Spleen (tissue), 11 donors: ENCODE measurements around the gene CCDC197. TPM values are rescaled to one million over a fixed set of nuclear protein-coding genes. Genes with fewer than 3 reads are reported as not detected.

Experiments used
- DNase-seq: peaks from one replicate; pipeline ENCODE4 v3.0.0-alpha.2; 2020
- H3K27ac ChIP-seq, 8 donors: fragments of 200-600 bp; sonication (generic) in 7 of 8; 1 replicate in 4 of 8; 2 replicates in 4 of 8; pipeline versions ENCODE4 v1.5.0 to v1.8.0; 2016 to 2021; ENCODE audit warnings: inconsistent platforms in 4 of 8, mild to moderate bottlenecking in 4 of 8, moderate library complexity in 1 of 8
- H3K27me3 ChIP-seq, 7 donors: fragments of 200-600 bp; sonication (generic) in 6 of 7; replicated peaks in 1 of 7; 1 replicate in 4 of 7; 2 replicates in 3 of 7; pipeline versions ENCODE4 v1.5.0 to v1.8.0; 2016 to 2021; ENCODE audit warnings: inconsistent platforms in 3 of 7, mild to moderate bottlenecking in 1 of 7
- H3K36me3 ChIP-seq, 6 donors: fragments of 200-600 bp; sonication (generic) in 5 of 6; 1 replicate in 4 of 6; 2 replicates in 2 of 6; pipeline versions ENCODE4 v1.5.0 to v1.8.0; 2016 to 2021; ENCODE audit warnings: inconsistent platforms in 2 of 6
- H3K4me1 ChIP-seq, 6 donors: fragments of 200-600 bp; sonication (generic) in 5 of 6; 1 replicate in 3 of 6; 2 replicates in 3 of 6; pipeline versions ENCODE4 v1.5.0 to v1.8.0; 2016 to 2021; ENCODE audit warnings: inconsistent platforms in 3 of 6
- H3K4me3 ChIP-seq, 8 donors: fragments of 200-600 bp; sonication (generic) in 7 of 8; 1 replicate in 4 of 8; 2 replicates in 4 of 8; pipeline versions ENCODE4 v1.5.0 to v1.8.0; 2016 to 2021; ENCODE audit warnings: inconsistent platforms in 4 of 8, mild to moderate bottlenecking in 4 of 8, moderate library complexity in 2 of 8
- H3K9me3 ChIP-seq, 8 donors: fragments of 200-600 bp; sonication (generic) in 7 of 8; 1 replicate in 4 of 8; 2 replicates in 4 of 8; pipeline versions ENCODE4 v1.5.0 to v1.8.0; 2016 to 2021; ENCODE audit warnings: inconsistent platforms in 4 of 8
- CTCF ChIP-seq, 11 experiments: fragments of 200-600 bp in 7 of 11; fragments of 450-650 bp in 4 of 11; sonication (generic) in 4 of 11; IDR thresholded peaks in 8 of 11; conservative IDR thresholded peaks in 3 of 11; 1 replicate in 7 of 11; 2 replicates in 4 of 11; pipeline versions ENCODE4 v1.4.0 to v1.8.0; 2016 to 2021; ENCODE audit warnings: antibody characterized with exemption in 11 of 11, inconsistent platforms in 4 of 11, mild to moderate bottlenecking in 1 of 11
- POLR2A ChIP-seq, 3 donors: fragments of 450-650 bp; IDR thresholded peaks; one replicate each; pipeline ENCODE4 v1.5.1; 2017; ENCODE audit warnings: antibody characterized with exemption in 3 of 3, mild to moderate bottlenecking in 1 of 3
- POLR2AphosphoS5 ChIP-seq, 3 donors: sonication (generic); formaldehyde crosslinking; IDR thresholded peaks; one replicate each; pipeline ENCODE4 v1.5.1; 2017; ENCODE audit warnings: antibody characterized with exemption in 3 of 3
- WGBS, 5 donors: extraction: QIAGEN DNeasy Blood & Tissue Kit in 3 of 5; methylation state at CpG; one replicate each; pipeline versions ENCODE4 v1.1.5 to v1.1.7; 2013 to 2018; 5-methylcytosine and 5-hydroxymethylcytosine counted together
- intact Hi-C: fragments of 100-400 bp; cut with DNase I; formaldehyde crosslinking; loops from one replicate; pipeline ENCODE4 v1.15.0; 2023; ENCODE audit warnings: low total_unique reads
- polyA plus RNA-seq, 3 donors: library from polyadenylated mRNA; stranded (reverse); fragments of 200-250 nt; gene quantifications; one replicate each; pipeline ENCODE4 v1.2.1, GENCODE V29; 2013
- total RNA-seq, 7 donors: library from RNA; depleted of rRNA in 3 of 7; stranded (reverse); fragments of >200 nt in 3 of 7; fragmentation: NEBNext Ultra II Directional in 4 of 7; extraction: Animal tissue kit (Norgen Biotek cat#: 25700) in 4 of 7; gene quantifications; one replicate each; pipeline versions ENCODE4 v1.1.0 to v1.2.1, GENCODE V29; 2016 to 2021
- donor health status: healthy with polysubstance abuse.
- donor health status: DM: no; HTN: no; CAD: no; lungs with moderate emphysema.
- donor health status: DM: no; HTN: no; CAD: no.
- donor health status: Bipolar disorder and iron deficiency.
- donor health status: healthy.
- donor health status: DM: no; HTN: no; CAD: no.
- donor health status: DM: yes; HTN: yes; CAD: no.

Gene CCDC197
- total and polyA plus RNA-seq, 10 donors, result not detected

GRCh38 chr14:93951635-93952540, 45.2 kb upstream of the CCDC197 start:
- Histone ChIP-seq H3K36me3 (peaks cover 0 to 28% (median 4%) of the 10 kb centered on the region in 6 donors), H3K27ac (peak overlapping the region in 1 of 8 donors; percentile 4)

GRCh38 chr14:93952829-93953228, 44.3 kb upstream of the CCDC197 start:
- TF ChIP-seq POLR2A (IDR thresholded peaks at IDR 0.05) (no peak), CTCF (IDR thresholded peaks at IDR 0.05 in 8 of 11, conservative IDR thresholded peaks at IDR 0.05 in 3 of 11) (peak in 1 of 11 experiments; percentile 3)
- no peak overlapping the region for H3K4me3 ChIP-seq
- WGBS, 5 donors, result 63 to 95% (median 78%) methylated on average over 3 of the region's 3 CpGs
- peaks cover 0 to 21% (median 3%) of the 10 kb centered on the region in 6 donors for H3K36me3 ChIP-seq
- peaks cover 27 to 66% (median 49%) of the 10 kb centered on the region in 6 donors for H3K4me1 ChIP-seq
- intact Hi-C loops, result no loop called here
- no peaks in the 10 kb centered on the region for H3K27me3 ChIP-seq
- DNase-seq, result no peak
- no peaks in the 10 kb centered on the region for H3K9me3 ChIP-seq
- H3K27ac ChIP-seq, result no peak overlapping the region

More at GRCh38 chr14:93951635-93952540, 45.2 kb upstream of the CCDC197 start:
- Histone ChIP-seq H3K4me1 (peaks cover 23 to 57% (median 39%) of the 10 kb centered on the region in 6 donors), H3K9me3 (no peaks in the 10 kb centered on the region), H3K4me3 (no peak overlapping the region), H3K27me3 (no peaks in the 10 kb centered on the region)
- DNase-seq, result no peak
- no peak for TF ChIP-seq CTCF (IDR thresholded peaks at IDR 0.05 in 8 of 11, conservative IDR thresholded peaks at IDR 0.05 in 3 of 11)
- no peak for TF ChIP-seq POLR2A (IDR thresholded peaks at IDR 0.05)
- no peak for TF ChIP-seq POLR2AphosphoS5 (IDR thresholded peaks at IDR 0.05)
- intact Hi-C loops, result no loop called here
- 40 to 85% (median 73%) methylated on average over 5 to 7 of the region's 7 CpGs for WGBS, 5 donors

- Histone ChIP-seq H3K9me3 (no peaks in the 10 kb centered on the region), H3K4me1 (peaks cover 28 to 71% (median 53%) of the 10 kb centered on the region in 6 donors), H3K36me3 (peaks cover 0 to 21% (median 3%) of the 10 kb centered on the region in 6 donors), H3K27me3 (no peaks in the 10 kb centered on the region), H3K27ac (peak overlapping the region in 2 of 8 donors; percentile 84 to 92), H3K4me3 (peak overlapping the region in 2 of 8 donors; percentile 31 to 64)
- DNase-seq, result no peak
- WGBS, 5 donors, result 55 to 71% (median 59%) methylated on average over 14 of the region's 14 CpGs
- TF ChIP-seq CTCF (IDR thresholded peaks at IDR 0.05 in 8 of 11, conservative IDR thresholded peaks at IDR 0.05 in 3 of 11) (peak in 1 of 11 experiments; percentile 12), POLR2A (IDR thresholded peaks at IDR 0.05) (no peak), POLR2AphosphoS5 (IDR thresholded peaks at IDR 0.05) (no peak)
- intact Hi-C loops, result no loop called here
Observed at GRCh38 chr14:93953263-93953662, 43.8 kb upstream of the CCDC197 start.
